GM04504 (cell line): Measurements from ENCODE around the gene DPP4.

Experiments used
- DNase-seq: peaks from one replicate; pipeline ENCODE4 v3.0.0-alpha.2; 2012; ENCODE audit warnings: low read depth

DPP4 gene

GRCh38 chr2:162085090-162085891 is 11.3 kb upstream of the DPP4 start:
- DNase-seq: peak; percentile 86

- DNase-seq: no peak
Observed at GRCh38 chr2:162084536-162084935, 10.5 kb upstream of the DPP4 start.

GRCh38 chr2:162082681-162083080 is 8.7 kb upstream of the DPP4 start:
- no peak for DNase-seq

GRCh38 chr2:162082036-162082435 is 8.0 kb upstream of the DPP4 start:
- DNase-seq: no peak

- no peak for DNase-seq
Observed at GRCh38 chr2:162079514-162079913, 5.5 kb upstream of the DPP4 start.

- DNase-seq: peak; percentile 48
Observed at GRCh38 chr2:162075689-162076132, 1.7 kb upstream of the DPP4 start.

GRCh38 chr2:162074928-162075688 is 1.1 kb upstream of the DPP4 start:
- no peak for DNase-seq

- DNase-seq: no peak
Observed at GRCh38 chr2:162074632-162074895, 549 bp upstream of the DPP4 start.

GRCh38 chr2:162072976-162073887 is 783 bp downstream of the DPP4 start:
- DNase-seq: no peak

GRCh38 chr2:162072181-162072702 is 1.8 kb downstream of the DPP4 start:
- no peak for DNase-seq

- DNase-seq: no peak
Observed at GRCh38 chr2:162071001-162071400, 3.0 kb downstream of the DPP4 start.

- no peak for DNase-seq
Observed at GRCh38 chr2:162070228-162070936, 3.6 kb downstream of the DPP4 start.

GRCh38 chr2:162069267-162069903 is 4.6 kb downstream of the DPP4 start:
- no peak for DNase-seq

GRCh38 chr2:162067596-162067995 is 6.4 kb downstream of the DPP4 start:
- no peak for DNase-seq

GRCh38 chr2:162065767-162066166 is 8.2 kb downstream of the DPP4 start:
- no peak for DNase-seq

GRCh38 chr2:162063899-162064298 is 10.1 kb downstream of the DPP4 start:
- DNase-seq: no peak

- DNase-seq: no peak
Observed at GRCh38 chr2:162063281-162063680, 10.7 kb downstream of the DPP4 start.

GRCh38 chr2:162062559-162062958 is 11.5 kb downstream of the DPP4 start:
- DNase-seq: no peak

GRCh38 chr2:162061021-162061420 is 13.0 kb downstream of the DPP4 start:
- no peak for DNase-seq

- DNase-seq: no peak
Observed at GRCh38 chr2:162060532-162060931, 13.5 kb downstream of the DPP4 start.
